D341Med (cell line): ENCODE data around the gene CRISPLD2.
A peak's percentile ranks its signal among the peaks of the same experiment; 100 is the strongest.
"Not testable (repeated sequence)": the region's sequence is repeated elsewhere in the genome, so short reads cannot be mapped to it uniquely, and the experiment has no call there.

Experiments used
- DNase-seq: peaks from one replicate; pipeline ENCODE4 v3.0.0; 2012; ENCODE audit warnings: low spot score

CRISPLD2 gene

DNA sequence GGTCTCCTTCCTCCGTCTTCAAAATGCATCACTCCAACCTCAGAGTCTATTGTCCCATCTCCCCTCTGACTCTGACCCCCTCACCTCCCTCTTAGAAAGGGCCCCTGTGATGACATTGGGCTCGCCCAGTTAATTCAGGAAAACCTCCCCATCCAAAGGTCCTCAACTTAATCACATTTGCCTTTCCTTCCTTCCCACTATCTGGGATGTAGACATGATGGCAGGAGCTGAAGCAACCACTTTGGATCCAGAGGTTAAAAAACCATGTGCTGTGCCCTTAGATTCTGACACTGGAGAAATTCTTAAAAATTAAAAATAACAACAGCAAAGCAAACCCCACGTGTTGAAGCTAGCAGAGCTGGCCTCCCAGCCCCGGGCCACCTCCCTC, 111.3 kb downstream of the CRISPLD2 start:
- no peak for DNase-seq

DNA sequence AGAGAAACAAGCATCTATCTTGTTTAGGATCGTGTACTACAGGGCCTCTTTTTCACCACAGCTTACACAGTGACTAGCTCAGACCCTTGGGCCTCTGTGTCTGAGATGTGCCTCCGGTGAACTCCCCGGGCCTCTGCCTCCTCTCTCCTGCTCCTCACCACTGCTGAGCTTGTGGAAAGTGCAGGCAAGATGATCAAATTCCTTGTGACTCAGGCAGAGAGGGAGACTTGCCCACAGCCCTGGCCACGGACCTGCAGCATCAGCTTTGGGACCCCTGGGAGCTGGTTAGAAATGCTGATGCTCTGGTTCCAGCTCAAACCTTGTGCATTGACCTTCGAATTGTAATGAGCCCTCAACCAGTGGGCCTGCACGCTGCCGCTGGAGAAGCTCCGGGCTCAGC, 111.7 kb downstream of the CRISPLD2 start:
- DNase-seq, result no peak

DNA sequence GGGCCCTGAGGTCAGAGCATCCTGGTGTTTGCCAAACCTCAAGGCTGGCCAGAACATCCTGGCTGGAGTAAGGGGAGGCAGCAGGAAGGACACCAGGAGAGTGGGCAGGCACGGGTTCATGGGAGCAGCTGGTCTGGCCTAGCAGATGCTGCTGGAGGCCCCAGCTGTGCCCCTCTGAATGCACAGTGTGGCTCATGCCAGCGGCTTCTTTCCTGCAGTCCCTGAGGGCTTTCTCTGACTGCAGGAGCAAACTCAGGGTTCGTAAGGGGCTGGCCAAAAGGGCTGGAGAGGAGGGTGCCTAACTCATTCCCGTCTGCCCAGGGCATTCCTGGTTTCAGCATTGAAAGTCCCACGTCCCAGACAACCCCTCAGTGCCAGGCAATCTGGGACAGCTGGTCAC, 112.9 kb downstream of the CRISPLD2 start:
- DNase-seq, result no peak

DNA sequence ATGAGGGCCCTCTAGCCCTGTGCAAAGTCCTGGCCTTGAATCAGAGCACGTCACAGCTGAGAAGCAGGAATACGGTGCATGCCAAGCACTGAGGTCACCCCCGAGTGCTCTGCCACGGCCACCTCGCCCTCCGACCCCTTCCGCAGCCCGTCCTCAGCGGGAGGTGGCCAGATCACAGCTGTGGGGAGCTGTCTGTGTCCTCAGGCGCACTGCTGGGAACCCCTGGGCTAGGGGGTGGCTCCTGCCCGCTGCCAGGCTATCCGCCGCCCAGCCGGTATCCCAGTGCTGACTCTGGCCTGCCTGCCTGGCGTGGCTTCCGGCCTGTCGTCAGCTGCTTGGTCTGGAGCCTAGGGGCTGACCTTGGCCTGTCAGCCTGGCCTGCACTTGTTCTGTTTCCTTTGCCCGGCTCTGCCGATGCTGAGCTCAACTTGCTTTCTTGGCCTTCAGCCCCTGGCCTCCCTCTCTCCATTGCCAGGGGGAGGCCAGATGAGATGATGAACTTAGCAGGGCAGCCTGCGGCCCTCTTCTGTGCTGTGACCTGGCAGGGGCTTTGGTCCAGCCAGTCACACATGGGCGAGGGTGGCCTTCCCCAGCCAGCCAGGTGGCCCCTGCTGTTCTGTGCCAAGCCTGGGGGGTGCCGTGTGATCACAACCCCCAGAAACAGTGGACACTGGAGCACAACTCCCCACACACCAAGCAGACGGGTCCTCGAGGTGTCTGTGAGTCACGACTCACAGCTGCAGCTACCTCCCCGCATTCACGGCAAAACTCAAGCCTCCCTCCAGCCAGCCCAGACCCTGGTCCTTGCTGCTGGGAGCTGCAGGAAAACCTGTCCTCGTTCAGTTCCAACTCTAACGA, 114.2 kb downstream of the CRISPLD2 start:
- DNase-seq, result no peak

DNA sequence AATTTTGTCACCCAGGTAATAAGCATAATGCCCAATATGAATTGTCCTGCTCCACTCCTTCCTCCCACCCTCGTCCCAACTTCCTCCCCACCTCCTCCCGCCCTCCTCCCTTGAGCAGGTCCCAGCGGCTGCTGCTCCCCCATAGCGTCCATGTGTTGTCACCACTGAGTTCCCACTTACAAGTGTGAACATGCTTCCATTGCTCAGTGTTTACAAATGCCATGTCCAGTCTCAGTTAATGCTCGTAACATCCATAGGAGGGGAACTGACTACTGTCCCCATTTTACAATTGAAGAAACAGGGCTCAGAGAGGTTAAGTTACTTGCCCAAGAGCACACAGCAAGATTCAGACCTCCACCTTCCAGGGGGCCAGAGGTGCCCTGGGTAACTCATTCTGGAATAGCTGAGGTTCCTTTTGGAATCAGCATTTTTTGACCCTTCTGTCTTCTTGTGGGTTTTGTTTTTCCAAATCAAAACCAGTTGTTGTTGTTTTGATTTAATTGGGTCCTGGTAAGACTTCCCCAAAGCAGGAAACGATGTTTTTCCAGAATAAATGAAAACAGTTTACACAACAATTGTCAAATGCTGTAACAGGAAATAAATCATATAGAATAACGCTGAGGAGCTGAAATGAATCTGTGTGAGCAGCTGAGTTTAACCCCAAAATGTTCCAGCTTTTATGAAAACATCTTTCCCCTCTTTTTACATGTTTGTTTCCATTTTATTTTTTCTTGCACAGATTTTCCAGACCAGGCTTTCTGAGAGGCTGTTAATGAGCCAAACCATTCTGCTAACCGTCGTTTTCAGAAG, 117.6 kb downstream of the CRISPLD2 start:
- DNase-seq, result no peak

DNA sequence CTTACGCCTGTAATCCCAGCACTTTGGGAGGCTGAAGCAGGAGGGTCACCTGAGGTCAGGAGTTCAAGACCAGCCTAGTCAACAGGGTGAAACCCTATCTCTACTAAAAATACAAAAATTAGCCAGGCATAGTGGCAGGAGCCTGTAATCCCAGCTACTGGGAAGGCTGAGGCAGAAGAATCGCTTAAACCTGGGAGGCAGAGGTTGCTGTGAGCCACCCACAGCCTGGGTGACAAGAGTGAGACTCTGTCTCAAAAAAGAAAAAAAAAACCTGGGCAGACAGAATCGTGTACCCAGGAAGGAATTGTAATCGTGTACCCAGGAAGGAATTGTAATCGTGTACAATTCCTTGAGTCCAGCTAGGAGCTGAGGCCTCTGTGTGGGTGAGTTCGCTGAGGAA, 118.8 kb downstream of the CRISPLD2 start:
- DNase-seq, result not testable (repeated sequence)

DNA sequence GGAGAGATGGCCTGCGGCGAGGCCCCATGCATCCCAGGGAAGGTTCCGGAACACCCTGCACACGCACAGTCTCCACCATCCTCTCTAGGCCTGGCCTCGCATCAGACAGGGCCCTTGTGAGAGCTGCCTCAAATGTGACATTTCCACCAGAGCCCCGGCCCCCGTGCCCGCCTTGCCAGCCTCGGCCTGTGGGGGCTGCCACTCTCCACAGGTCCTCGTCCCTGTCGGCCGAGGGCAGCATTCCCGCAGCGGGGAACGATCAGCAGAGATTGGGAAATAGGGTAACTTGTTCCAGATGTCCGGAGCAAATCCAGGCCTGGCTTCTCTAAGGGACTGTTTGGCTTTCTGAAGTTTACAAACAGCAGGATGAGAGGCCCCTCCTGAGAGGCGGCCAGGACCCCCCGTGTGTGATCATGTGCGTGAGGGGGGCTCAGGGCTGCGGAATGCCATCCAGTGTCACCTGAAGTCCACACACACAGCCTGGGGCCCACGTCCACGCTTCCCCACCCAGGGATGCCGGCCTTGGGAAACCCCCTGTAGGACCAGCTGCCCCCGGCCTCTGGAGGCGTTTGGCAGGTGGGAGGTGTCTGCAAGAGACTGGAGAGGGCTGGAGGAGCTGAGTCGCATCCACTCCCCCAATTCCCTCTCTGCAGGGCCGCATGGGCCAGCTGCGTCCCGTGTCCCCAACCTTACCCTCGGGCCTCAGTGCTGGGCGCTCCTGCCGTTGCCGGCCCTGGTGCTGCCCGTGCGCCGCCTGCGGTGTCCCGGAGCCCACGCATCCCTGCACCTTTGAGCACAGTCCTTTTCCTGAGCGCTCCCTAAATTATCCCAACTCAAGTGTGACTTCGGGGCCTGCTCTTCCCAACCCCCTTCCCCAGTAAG, 121.1 kb downstream of the CRISPLD2 start:
- DNase-seq, result no peak

DNA sequence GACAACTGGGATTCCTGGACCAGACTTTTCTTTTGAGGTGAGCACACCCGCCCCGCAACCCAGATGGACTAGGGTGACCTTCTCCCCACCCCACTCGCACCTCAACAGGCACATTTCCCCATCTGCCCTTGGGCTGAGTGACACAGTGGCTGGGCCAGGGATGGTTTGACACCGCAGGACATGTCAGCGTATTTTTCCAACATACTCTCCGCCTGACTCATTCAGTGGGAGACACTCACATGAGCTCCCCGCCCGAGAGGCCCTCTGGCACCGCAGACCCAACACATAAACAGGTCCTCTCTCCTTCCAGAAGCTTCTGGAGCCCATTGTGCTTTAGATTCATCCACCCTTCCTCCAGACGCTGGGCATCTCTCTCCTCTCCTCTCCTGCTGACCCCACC, 122.1 kb downstream of the CRISPLD2 start:
- DNase-seq, result no peak

DNA sequence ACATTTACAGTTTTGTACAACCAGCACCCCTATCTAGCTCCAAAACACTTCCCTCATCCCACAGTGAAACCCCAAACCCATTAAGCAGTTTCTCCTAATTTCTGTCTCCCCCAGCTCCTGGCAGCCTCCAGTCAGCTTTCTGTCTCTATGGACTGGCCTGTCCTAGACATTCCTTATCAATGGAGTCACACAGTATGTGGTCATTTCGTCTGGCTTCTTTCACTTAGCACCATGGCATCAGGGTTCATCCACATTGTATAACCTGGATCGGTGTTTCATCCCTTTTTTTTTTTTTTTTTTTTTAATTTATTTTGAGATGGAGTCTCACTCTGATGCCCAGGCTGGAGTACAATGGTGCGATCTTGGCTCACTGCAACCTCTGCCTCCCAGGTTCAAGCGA, 123.0 kb downstream of the CRISPLD2 start:
- DNase-seq, result no peak

DNA sequence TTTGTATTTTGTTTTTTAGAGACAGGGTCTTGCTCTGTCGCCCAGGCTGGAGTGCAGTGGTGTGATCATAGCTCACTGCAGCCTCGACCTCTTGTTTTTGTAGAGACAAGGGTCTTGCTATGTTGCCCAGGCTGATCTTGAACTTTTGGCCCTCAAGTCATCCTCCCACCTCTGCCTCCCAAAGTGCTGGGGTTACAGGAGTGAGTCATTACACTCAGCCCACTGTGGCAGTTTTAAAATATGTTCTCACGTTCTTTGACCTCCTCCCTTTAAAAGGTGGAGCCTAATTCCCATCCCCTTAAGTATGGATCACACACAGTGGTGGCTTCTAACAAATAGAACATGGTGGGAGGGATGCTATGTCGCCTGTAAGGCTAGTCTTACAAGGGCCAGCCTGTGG, 123.8 kb downstream of the CRISPLD2 start:
- no peak for DNase-seq

DNA sequence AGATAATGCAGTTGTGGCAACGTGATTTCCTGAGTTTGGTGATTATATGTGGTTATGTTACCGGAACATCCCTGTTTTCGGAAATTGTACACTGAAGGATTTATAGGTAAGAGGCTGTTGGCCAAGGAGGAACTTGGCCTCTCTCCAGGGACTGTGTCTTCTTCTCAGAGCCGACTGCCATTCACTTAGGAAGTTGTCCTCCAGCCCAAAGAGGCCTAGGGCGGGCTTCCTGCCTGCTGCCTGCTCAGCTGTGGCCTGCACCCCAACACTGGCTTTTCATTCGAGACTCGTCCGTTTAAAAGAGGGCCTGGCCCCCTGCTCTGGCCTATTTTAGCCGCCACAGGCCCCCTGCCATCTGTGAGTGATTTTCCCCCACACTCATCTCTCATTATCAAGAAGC, 127.2 kb downstream of the CRISPLD2 start:
- DNase-seq, result no peak

DNA sequence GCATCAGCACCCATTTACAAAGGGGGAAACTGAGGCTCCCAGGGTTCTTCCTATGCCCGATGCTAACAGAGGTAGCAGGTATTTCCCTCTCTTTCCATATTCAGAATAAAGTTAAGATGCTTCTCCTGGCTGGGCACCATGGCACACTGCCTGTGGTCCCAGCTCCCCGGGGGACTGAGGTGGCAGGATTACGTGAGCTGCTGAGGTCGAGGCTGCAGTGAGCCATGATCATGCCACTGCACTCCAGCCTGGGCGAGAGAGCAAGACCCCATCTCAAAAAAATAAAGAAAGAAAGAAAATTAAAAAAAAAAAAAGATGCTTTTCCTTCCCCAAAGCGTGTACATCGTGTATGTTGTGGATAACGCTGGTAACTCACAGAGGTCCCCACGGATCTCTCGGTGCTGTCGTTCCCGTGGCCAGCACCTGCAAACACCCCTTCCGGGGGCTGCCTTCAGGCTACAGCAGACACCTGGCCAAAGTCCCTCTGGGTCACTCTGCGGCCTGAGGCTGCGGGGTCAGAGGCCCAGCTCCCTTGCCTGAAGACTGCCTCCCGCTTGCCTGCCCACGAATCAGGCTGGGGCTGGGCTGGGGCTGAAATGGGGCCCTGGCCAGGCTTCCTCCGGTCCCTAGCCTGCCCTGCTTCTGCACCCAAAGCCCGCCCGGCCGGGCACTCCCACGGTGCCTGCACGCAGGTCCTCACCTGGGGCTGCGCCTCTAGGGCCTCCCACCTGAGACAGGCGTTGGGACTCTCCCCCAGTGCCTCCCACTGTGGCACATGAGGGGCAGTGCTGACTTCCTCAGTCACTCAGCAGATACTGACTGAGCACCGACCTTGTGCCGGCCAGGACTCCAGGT, 128.4 kb downstream of the CRISPLD2 start:
- no peak for DNase-seq

DNA sequence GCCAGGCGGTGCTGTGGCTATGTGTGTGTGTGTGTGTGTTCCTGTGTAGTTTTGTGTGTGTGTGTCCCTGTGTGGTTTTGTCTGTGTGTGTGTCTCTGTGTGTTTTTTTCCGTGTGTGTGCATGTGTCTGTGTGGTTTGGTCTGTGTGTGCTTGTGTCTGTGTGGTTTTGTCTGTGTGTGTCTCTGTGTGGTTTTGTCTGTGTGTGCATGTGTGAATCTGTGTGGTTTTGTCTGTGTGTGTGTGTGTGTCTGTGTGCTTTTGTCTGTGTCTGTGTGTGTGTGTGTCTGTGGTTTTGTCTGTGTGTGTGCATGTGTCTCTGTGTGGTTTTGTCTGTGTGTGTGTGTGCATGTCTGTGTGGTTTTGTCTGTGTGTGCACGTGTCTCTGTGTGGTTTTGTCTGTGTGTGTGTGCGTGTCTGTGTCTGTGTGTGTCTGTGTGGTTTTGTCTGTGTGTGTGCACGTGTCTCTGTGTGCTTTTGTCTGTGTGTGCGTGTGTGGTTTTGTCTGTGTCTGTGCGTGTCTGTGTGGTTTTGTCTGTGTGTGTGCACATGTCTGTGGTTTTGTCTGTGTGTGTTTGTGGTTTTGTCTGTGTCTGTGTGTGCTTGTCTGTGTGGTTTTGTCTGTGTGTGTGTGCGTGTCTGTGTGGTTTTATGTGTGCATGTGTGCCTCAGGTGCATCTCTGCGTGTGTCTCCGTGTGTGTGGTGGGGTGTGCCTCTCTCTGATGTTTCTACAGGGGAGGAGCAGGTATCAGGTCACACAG, 129.2 kb downstream of the CRISPLD2 start:
- no peak for DNase-seq

DNA sequence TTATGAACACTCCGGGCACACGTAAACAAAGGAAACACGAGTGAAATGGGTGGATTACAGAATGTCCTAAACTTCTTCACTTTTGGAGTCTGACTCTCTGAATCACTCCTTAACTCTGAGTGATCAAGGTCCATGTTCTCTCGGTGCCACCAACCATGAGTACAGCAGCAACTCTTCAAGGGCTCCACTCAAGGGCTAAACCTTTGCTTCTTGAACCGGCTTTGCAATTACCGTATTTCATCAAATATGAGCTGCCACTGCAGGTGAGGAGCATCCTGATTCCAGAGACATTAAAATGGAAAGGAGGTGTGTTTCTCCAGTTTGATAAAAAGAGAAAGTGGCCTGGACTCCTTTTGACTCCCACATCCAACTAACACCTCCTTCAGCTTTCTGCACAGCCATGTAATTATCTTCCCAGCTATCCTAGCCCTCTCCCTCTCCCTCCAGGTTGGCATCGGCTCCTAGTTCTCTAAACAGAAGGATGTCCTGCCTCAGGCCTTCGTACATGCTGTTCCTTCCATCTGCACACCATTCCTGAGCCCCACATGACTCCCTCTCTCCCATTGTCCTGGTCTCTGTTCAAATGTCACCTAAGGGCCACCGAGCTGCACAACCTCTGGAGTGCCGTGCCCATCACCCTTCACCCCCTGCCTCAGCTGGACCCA, 130.1 kb downstream of the CRISPLD2 start:
- no peak for DNase-seq

DNA sequence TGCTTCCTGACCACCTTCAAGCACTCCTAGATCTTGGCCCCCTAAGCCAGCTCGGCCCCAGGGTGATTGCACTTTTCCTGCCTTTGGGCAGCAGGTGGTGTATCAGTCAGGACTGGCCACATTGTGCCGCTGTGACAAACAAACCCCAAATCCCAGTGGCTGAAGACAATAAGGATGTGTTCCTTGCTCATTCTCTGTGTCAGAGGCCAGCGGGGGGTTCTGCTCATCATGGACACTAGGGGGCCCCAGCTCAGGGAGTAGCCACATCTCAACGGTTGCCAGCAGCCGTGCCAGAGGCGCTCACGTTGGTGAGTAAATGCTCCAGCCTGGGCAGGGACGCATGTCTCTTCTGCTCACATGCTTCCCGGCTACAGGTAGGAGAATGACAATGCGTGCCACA, 131.1 kb downstream of the CRISPLD2 start:
- DNase-seq, result peak; percentile 56

DNA sequence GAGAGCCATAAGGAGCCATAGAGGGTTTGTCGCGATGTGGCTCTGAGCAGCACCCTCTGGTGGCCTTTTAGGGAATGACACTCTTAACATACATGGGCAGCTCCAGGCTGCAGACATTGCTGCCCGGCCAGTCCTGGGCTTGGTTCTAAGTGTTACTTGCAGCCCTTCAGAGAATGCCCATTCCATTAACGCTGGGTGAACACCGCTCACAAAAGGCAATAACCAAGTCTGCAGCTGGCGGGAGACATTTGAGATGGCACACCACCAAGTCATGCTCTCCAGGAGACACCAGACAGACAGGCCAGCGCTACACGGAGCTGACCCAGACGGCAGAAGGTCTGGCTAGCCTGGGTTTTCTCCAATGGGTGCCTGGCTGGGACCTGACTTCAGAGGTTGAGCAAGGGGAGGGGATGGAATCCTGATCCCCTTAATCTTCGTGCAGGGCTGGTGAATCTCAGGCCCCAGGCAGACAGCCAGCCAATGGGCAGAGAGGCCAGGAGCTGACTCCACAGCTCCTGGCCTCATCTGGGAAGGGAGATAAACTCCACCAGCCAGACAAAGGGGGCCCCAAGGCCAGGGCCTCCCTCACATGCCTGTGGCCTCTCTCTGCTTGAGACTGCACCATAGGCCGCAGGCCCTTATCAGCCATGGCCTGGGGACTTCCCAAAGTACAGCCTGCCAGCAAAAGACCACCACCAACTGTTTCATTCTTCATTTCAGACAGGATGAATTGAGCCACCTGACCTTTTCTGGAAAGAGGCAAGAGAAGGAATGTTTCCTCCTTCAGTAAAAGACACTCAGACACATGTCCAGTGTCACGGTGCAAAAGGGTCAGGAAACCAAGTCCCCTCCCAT, 132.8 kb downstream of the CRISPLD2 start:
- peak; percentile 84 for DNase-seq

DNA sequence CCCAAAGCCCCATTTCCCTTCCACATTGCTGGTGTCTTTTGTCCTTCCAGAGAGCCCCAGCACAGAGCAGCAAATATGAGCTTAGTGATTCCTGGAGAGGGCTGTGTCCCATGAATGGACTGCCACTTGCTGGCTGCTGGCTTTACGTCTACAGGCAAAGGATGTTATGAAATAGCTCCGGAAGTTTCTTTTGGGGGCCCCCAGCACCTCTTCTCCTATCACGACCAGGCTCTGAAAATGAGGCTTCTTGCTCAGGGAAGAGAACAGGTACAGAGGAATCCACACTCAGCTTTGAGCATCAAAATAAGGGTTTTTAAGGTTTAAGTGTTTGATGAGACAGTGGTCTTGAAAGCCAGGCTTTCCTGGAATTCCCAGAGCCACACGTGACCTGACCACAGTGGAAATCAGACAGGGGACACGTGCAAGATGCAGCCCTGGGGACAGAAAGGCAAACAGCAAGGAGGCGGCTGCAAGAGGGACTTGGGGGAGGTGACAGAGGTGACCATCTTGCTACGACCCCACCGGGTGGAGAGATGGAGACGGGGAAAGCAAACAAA, 133.5 kb downstream of the CRISPLD2 start:
- DNase-seq, result no peak

DNA sequence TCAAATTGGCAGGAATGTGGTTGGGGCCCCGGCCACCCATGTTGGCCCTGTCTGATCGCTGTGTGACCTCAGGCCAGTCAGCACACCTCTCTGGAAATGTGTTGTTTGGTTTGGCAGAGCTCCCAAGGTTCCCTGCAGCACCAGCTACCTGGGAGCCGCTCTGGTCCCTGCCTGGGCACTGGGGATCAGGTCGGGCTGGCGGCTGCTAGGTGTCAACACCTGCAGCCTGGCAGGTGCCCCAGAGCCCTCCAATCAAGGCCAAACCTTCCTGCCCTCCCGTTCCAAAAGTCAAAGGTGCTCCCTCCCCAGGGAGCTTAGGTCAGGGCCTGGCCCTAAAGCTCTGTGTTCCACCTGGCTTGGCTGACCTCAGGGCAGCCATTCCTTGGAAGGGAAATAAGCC, 135.6 kb downstream of the CRISPLD2 start:
- no peak for DNase-seq

DNA sequence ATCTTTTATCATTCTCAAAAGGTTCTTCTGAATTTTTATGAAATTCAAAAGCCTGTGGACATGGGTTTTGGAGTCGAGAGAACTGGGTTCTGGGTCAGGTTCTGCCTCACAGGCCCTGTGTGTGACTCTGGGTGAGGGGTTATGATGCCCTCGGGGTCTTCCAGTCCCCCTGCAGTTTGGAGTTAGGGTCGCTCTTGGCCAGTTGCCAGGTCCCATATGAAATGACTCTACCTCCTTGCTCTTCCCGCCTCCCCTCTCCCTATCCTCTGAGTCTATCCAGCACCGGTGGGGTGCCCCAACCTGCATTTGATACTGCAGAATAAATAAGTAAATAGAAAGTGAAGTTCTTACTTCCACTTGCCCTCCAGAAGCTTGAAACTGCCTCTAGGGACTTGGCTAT, 137.4 kb downstream of the CRISPLD2 start:
- no peak for DNase-seq
